Measurements from ENCODE around the gene GLB1L3.
A peak's percentile ranks its signal among the peaks of the same experiment; 100 is the strongest.
"Not testable (repeated sequence)": the region's sequence is repeated elsewhere in the genome, so short reads cannot be mapped to it uniquely, and the experiment has no call there.

Gene GLB1L3

GRCh38 chr11:134321373-134321772 lies 45.2 kb downstream of the GLB1L3 start:
- not testable (repeated sequence) for H3K4me3 Mint-ChIP-seq; H3K36me3 Mint-ChIP-seq (ENCODE audit: insufficient read depth); H3K27ac Mint-ChIP-seq; ATAC-seq (replicated peaks); H3K4me1 Mint-ChIP-seq (ENCODE audit: low read depth in 2 of 2); DNase-seq; H3K9me3 Mint-ChIP-seq
- H3K27me3 Mint-ChIP-seq, result peaks cover 11 to 35% of the 10 kb centered on the region in 2 donors

- H3K4me3 Mint-ChIP-seq, result no peak overlapping the region
- no peak for ATAC-seq (replicated peaks)
- no peaks in the 10 kb centered on the region for H3K4me1 Mint-ChIP-seq (ENCODE audit: low read depth in 2 of 2)
- DNase-seq, result no peak
- no peaks in the 10 kb centered on the region for H3K36me3 Mint-ChIP-seq (ENCODE audit: insufficient read depth)
- no peak overlapping the region for H3K27ac Mint-ChIP-seq
- H3K9me3 Mint-ChIP-seq, result peaks cover 5 to 6% of the 10 kb centered on the region in 2 donors
- peaks cover 4 to 28% of the 10 kb centered on the region in 2 donors for H3K27me3 Mint-ChIP-seq
Measured at GRCh38 chr11:134322553-134322952, 46.4 kb downstream of the GLB1L3 start.

GRCh38 chr11:134328433-134328832 lies 52.3 kb downstream of the GLB1L3 start:
- peaks cover 8 to 19% of the 10 kb centered on the region in 2 donors for H3K4me1 Mint-ChIP-seq (ENCODE audit: low read depth in 2 of 2)
- no peak for ATAC-seq (replicated peaks)
- H3K4me3 Mint-ChIP-seq, result no peak overlapping the region
- H3K9me3 Mint-ChIP-seq, result no peaks in the 10 kb centered on the region
- H3K27me3 Mint-ChIP-seq, result peaks cover 0 to 7% of the 10 kb centered on the region in 2 donors
- DNase-seq, result no peak
- peaks cover 13% of the 10 kb centered on the region for H3K36me3 Mint-ChIP-seq (ENCODE audit: insufficient read depth)
- no peak overlapping the region for H3K27ac Mint-ChIP-seq

DNA sequence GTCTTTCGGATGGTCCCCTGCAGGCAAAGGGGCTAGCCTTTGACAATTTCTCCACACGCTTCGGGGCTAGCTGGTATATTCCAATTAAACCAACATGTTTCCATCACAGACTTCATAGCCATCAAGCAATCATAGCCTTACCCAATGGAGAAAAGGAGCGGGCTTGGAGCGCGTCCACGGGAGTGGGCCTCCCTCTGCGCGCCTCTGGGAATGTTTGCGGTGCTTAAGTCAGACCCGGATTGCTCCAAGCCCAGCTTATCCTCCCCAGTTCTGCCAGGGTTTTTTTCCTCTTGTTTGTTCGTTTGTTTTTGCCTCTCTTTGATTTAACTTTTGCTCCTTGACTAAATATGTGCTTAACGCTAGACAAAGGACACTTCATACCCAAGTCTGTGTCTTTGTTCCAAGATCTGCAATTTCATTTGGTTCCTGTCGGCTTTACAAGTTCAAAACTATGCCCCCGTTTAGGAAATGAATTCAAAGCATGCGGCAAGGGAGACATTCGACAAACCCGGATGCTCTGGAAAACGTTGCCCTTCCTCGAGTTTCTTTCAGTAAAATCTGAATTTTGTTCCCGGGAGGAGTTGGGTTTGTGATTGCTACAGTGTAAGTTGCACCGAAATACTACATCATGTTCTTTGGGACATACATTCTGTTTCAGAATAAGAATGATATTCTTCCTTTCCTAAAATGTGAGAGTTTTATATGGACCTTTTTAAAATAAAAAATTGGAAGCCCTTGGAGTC lies 54.6 kb downstream of the GLB1L3 start:
- ATAC-seq (replicated peaks), result no peak
- Mint-ChIP-seq H3K27ac (peak overlapping the region in 1 of 2 donors; percentile 48), H3K4me1 (ENCODE audit: low read depth in 2 of 2) (peaks cover 8 to 19% of the 10 kb centered on the region in 2 donors), H3K4me3 (peak overlapping the region; percentile 76 to 86), H3K36me3 (ENCODE audit: insufficient read depth) (peaks cover 15% of the 10 kb centered on the region), H3K9me3 (no peaks in the 10 kb centered on the region), H3K27me3 (peaks cover 7 to 8% of the 10 kb centered on the region in 2 donors)
- no peak for DNase-seq

DNA sequence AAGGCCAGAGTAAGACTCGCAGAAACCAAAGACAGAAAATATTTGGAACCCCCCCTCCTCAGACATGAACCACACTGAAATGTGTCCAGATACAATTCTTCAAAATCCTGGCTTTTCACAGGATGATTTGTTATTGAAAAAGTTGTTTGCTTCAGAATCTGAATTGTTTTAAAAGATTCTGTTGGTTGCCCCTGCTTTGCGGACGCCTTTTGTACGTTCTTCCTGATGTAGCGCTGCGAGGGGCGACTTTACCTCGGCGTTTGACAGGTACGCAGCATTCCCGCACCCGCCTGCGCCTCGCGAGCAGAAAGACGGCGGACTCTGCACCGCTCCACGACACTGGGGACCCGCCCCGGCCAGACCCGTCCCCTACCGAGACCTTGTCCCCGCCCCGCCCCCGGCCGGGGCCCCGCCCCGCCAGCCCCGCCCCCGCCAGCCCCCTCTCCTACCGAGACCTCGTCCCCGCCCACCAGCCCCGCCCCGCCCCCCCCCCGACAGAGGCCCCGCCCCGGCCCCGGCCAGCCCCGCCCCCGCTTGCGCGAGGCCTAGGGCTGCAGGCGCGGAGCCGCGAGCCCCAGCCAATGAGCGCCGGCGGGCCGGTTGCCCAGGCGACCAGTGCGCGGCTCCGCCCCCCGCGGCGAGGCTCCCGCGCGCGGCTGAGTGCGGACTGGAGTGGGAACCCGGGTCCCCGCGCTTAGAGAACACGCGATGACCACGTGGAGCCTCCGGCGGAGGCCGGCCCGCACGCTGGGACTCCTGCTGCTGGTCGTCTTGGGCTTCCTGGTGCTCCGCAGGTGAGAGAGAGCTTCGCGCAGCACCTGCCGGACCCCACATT lies 55.4 kb downstream of the GLB1L3 start, which contains the start of gene GLB1L2:
Gene GLB1L2 (plus strand): TSS at position 635 of the 835 bp plus-strand sequence. CDS start 74 bp downstream, at position 709.
- Mint-ChIP-seq H3K36me3 (ENCODE audit: insufficient read depth) (peaks cover 15% of the 10 kb centered on the region), H3K4me1 (ENCODE audit: low read depth in 2 of 2) (peaks cover 8 to 19% of the 10 kb centered on the region in 2 donors), H3K27me3 (peaks cover 7 to 8% of the 10 kb centered on the region in 2 donors), H3K4me3 (peak within 1 kb of the TSS; percentile 82 to 86), H3K9me3 (no peaks in the 10 kb centered on the region), H3K27ac (peak within 1 kb of the TSS; percentile 48 to 82)
- ATAC-seq (replicated peaks) (peak; percentile 94), DNase-seq (peak; percentile 67 to 75 (median 73))

DNA sequence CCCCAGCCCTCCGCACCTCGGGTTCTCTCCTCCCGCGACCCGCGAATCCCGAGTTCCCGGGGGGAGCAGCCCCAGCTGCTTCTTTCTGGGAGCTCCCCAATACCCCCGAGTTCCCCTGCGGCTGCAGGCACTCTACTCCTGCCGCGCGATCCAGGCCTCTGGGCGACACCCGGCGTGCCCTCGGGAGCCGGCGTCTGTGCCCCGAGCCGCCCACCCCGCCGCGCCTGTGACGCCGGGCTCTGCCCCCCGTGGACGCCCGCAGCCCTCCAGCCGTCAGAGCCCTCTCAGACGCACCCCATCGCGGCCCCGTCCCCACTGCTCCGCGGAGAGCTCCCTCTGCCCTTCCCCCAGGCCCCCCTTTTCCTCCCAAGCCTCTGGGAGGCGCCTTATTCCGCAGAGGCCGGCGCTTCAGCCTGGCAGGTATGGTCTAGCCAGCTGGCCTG lies 56.0 kb downstream of the GLB1L3 start:
- peaks cover 7 to 8% of the 10 kb centered on the region in 2 donors for H3K27me3 Mint-ChIP-seq
- ATAC-seq (replicated peaks) (peak; percentile 40), DNase-seq (no peak)
- no peaks in the 10 kb centered on the region for H3K9me3 Mint-ChIP-seq
- H3K4me1 Mint-ChIP-seq (ENCODE audit: low read depth in 2 of 2), result peaks cover 8 to 19% of the 10 kb centered on the region in 2 donors
- H3K27ac Mint-ChIP-seq, result peak overlapping the region; percentile 7 to 82
- H3K36me3 Mint-ChIP-seq (ENCODE audit: insufficient read depth), result peaks cover 15% of the 10 kb centered on the region
- H3K4me3 Mint-ChIP-seq, result peak overlapping the region; percentile 79 to 82

- Mint-ChIP-seq H3K27ac (peak overlapping the region; percentile 7 to 82), H3K27me3 (peaks cover 7 to 8% of the 10 kb centered on the region in 2 donors), H3K4me1 (ENCODE audit: low read depth in 2 of 2) (peaks cover 8 to 19% of the 10 kb centered on the region in 2 donors), H3K36me3 (ENCODE audit: insufficient read depth) (peaks cover 15% of the 10 kb centered on the region), H3K9me3 (no peaks in the 10 kb centered on the region), H3K4me3 (peak overlapping the region; percentile 79 to 82)
- DNase-seq (no peak), ATAC-seq (replicated peaks) (no peak)
Measured at GRCh38 chr11:134332782-134333181, 56.6 kb downstream of the GLB1L3 start.

DNA sequence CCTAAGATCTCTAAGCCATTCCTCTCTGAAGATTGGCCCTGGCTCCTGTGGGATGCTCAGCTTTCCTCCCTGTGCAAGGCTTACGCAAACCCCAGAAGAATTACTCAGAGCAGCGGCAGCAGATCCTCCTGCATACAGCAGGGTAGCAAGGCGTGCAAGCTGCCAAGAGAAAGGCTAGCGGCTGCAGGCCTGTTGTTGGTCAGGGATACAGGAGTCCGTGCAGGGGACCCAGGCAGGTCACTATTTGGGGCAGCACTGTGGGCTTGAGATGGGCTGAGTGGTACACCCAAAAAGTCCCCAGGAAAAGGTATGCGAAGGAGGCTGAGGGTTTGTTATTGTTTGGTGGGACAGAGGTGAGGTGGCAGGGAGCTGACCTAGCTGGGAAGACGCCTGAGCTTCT lies 57.1 kb downstream of the GLB1L3 start:
- H3K4me1 Mint-ChIP-seq (ENCODE audit: low read depth in 2 of 2), result peaks cover 8 to 19% of the 10 kb centered on the region in 2 donors
- peaks cover 7 to 8% of the 10 kb centered on the region in 2 donors for H3K27me3 Mint-ChIP-seq
- peaks cover 15% of the 10 kb centered on the region for H3K36me3 Mint-ChIP-seq (ENCODE audit: insufficient read depth)
- peak overlapping the region in 1 of 2 donors; percentile 6 for H3K27ac Mint-ChIP-seq
- H3K4me3 Mint-ChIP-seq, result peak overlapping the region; percentile 79 to 82
- H3K9me3 Mint-ChIP-seq, result no peaks in the 10 kb centered on the region
- DNase-seq (no peak), ATAC-seq (replicated peaks) (no peak)

- peaks cover 7 to 8% of the 10 kb centered on the region in 2 donors for H3K27me3 Mint-ChIP-seq
- peaks cover 8 to 19% of the 10 kb centered on the region in 2 donors for H3K4me1 Mint-ChIP-seq (ENCODE audit: low read depth in 2 of 2)
- no peak for ATAC-seq (replicated peaks)
- H3K4me3 Mint-ChIP-seq, result no peak overlapping the region
- no peaks in the 10 kb centered on the region for H3K9me3 Mint-ChIP-seq
- no peak for DNase-seq
- H3K36me3 Mint-ChIP-seq (ENCODE audit: insufficient read depth), result peaks cover 15% of the 10 kb centered on the region
- peak overlapping the region in 1 of 2 donors; percentile 6 for H3K27ac Mint-ChIP-seq
Measured at GRCh38 chr11:134333946-134334345, 57.8 kb downstream of the GLB1L3 start.

DNA sequence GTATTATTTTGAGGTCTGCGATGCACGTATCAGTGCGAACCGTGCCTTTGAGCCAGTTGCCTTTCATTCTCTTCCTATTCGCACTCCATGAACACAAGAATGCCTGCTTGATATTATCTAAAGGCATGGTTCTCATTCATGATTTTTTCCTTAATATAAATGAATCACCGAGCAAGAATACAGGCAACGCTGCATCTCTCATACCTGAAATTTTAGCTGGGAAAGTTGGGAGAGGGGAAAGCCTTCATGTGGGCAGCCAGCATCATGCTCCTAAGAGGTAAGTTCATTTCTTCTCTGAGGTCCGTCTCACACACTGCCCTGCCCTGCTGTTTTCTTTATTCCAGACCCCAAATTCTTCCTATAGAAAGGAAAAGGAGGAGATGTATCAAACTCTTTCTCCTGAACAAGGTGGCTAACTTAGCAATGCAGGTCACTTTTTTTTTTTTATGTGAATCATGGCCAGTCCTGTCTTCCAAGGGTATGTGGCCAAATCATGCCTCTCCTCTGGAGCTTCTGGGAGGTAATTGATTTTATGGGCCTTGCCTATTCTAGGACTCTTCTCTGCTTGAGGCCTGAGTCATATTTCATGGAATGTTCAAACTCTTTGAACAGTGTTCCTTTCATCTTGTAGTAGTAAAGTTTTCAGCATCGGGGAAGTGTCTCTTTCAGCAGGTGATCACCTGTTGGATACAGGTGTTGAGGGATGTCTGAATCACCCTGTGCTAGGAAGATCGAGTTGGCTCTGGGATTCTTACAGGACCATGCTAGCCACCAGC lies 58.8 kb downstream of the GLB1L3 start:
- Mint-ChIP-seq H3K4me1 (ENCODE audit: low read depth in 2 of 2) (peaks cover 8 to 19% of the 10 kb centered on the region in 2 donors), H3K4me3 (no peak overlapping the region), H3K36me3 (ENCODE audit: insufficient read depth) (peaks cover 15% of the 10 kb centered on the region), H3K27me3 (peaks cover 7 to 8% of the 10 kb centered on the region in 2 donors), H3K27ac (no peak overlapping the region), H3K9me3 (no peaks in the 10 kb centered on the region)
- DNase-seq, result no peak
- no peak for ATAC-seq (replicated peaks)

DNA sequence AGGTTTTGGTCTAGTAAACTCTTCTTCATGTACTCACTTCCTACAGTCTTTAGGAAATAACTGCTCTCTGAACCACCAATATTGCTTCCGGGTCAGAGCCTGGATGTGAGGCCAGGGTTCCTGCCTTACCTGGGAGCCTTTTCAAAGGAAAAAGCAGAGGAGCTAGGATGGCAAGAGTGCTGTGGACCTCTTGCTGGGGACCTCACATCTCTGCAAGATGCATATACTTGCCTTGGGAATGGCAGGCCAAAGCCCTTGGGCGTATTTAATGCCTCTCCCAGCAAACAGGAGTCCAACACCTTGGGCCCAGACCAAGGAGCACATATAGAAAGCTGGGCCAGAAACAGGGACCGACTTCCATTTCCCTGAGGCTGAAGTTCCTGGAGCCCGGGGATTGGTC lies 60.9 kb downstream of the GLB1L3 start:
- no peak for ATAC-seq (replicated peaks)
- peaks cover 7 to 8% of the 10 kb centered on the region in 2 donors for H3K27me3 Mint-ChIP-seq
- H3K9me3 Mint-ChIP-seq, result no peaks in the 10 kb centered on the region
- no peak overlapping the region for H3K27ac Mint-ChIP-seq
- no peak overlapping the region for H3K4me3 Mint-ChIP-seq
- peaks cover 6 to 11% of the 10 kb centered on the region in 2 donors for H3K4me1 Mint-ChIP-seq (ENCODE audit: low read depth in 2 of 2)
- H3K36me3 Mint-ChIP-seq (ENCODE audit: insufficient read depth), result peaks cover 8% of the 10 kb centered on the region
- DNase-seq, result no peak

DNA sequence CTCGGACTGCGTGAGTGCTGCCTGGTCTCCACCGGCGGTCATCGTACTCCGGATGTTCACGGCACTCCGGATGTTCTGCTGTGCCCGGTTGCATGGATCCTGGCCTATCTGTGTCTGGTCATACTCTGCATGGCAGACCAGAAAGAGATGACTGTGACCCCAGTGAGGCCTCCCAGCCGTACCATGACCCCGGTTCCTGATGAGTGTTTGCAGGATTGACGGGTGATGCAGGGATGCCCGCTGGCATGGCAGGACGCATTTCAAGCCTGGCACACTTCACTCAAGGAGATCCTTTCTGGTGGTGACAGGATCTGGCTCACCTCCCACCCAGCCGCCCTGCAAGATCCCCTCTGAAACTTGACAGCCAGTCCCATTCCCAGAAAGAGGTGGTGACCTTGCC lies 61.9 kb downstream of the GLB1L3 start:
- Mint-ChIP-seq H3K4me3 (no peak overlapping the region), H3K36me3 (ENCODE audit: insufficient read depth) (peaks cover 3% of the 10 kb centered on the region), H3K4me1 (ENCODE audit: low read depth in 2 of 2) (peaks cover 0 to 3% of the 10 kb centered on the region in 2 donors), H3K9me3 (no peaks in the 10 kb centered on the region), H3K27me3 (peaks cover 2 to 8% of the 10 kb centered on the region in 2 donors), H3K27ac (no peak overlapping the region)
- DNase-seq (no peak), ATAC-seq (replicated peaks) (no peak)

- ATAC-seq (replicated peaks), result no peak
- no peak for DNase-seq
- Mint-ChIP-seq H3K36me3 (ENCODE audit: insufficient read depth) (peaks cover 1% of the 10 kb centered on the region), H3K4me1 (ENCODE audit: low read depth in 2 of 2) (no peaks in the 10 kb centered on the region), H3K4me3 (no peak overlapping the region), H3K27ac (no peak overlapping the region), H3K27me3 (peaks cover 0 to 8% of the 10 kb centered on the region in 2 donors), H3K9me3 (no peaks in the 10 kb centered on the region)
Measured at GRCh38 chr11:134338654-134339053, 62.5 kb downstream of the GLB1L3 start.
